GM10266 (cell line): Measurements from ENCODE around the gene RPS14.

ENCODE experiments used
- DNase-seq: peaks from one replicate; pipeline ENCODE4 v3.0.0; 2012; ENCODE audit errors: extremely low spot score
- CTCF ChIP-seq: IDR thresholded peaks from 2 replicates; pipeline ENCODE4 v1.5.1; 2012; ENCODE audit warnings: mild to moderate bottlenecking, low read depth; ENCODE audit not compliant: control insufficient read depth, insufficient read depth; ENCODE audit errors: missing control alignments

RPS14 gene

GRCh38 chr5:150406103-150406722 lies 43.3 kb downstream of the RPS14 start:
- DNase-seq, result no peak
- no peak for TF ChIP-seq CTCF

GRCh38 chr5:150404941-150405816 lies 44.4 kb downstream of the RPS14 start:
- TF ChIP-seq CTCF, result no peak
- no peak for DNase-seq

GRCh38 chr5:150404535-150404934 lies 45.0 kb downstream of the RPS14 start:
- TF ChIP-seq CTCF, result no peak
- DNase-seq, result no peak

- no peak for TF ChIP-seq CTCF
- DNase-seq, result no peak
These were observed 45.4 kb downstream of the RPS14 start for GRCh38 chr5:150404121-150404520.

- TF ChIP-seq CTCF, result no peak
- DNase-seq, result no peak
These were observed 46.6 kb downstream of the RPS14 start for GRCh38 chr5:150402901-150403342.

- no peak for DNase-seq
These were observed 47.2 kb downstream of the RPS14 start for GRCh38 chr5:150402229-150402773.

More at GRCh38 chr5:150402229-150402773, 47.2 kb downstream of the RPS14 start:
- TF ChIP-seq CTCF, result no peak
